Esophagus muscularis mucosa (tissue), 4 donors: ENCODE results near the gene TRIAP1.

ENCODE experiments used
- EP300 ChIP-seq: sonication (generic); formaldehyde crosslinking; IDR thresholded peaks from one replicate; pipeline ENCODE4 v1.6.1; 2017; ENCODE audit warnings: antibody characterized with exemption
- POLR2A ChIP-seq: fragments of 450-650 bp; IDR thresholded peaks from one replicate; pipeline ENCODE4 v1.6.1; 2017; ENCODE audit warnings: antibody characterized with exemption, moderate library complexity, mild to moderate bottlenecking, low read depth
- POLR2AphosphoS5 ChIP-seq, 2 donors: sonication (generic); formaldehyde crosslinking; IDR thresholded peaks; one replicate each; pipeline ENCODE4 v1.6.1; 2017; ENCODE audit warnings: antibody characterized with exemption in 2 of 2
- TF ChIP-seq, protein P1 (sequence below), 3 experiments: fragments of 200-600 bp in 2 of 3; fragments of 450-650 bp in 1 of 3; sonication (generic) in 2 of 3; IDR thresholded peaks; one replicate each; pipeline ENCODE4 v1.5.1; 2017 to 2019; ENCODE audit warnings: antibody characterized with exemption in 3 of 3, mild to moderate bottlenecking in 2 of 3, moderate library complexity in 1 of 3

DNA sequence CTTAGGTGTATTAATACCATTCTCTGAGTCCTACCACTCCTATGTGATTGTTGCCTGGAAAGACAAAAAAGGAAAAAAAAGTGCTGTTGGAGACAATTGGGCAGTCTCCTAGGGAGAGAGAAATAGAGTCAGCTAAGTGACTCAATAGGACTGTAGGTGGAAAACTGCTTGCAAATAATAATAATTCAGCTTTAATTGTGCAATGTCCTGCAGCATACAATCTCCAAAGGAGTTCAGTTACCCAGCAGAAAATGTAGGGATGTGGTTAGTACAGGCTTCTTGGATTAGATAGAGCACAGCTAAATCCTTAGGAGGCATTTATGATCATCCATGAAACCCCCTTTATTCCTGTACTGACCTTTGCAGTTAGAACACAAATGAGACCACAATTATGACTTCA, 26.3 kb upstream of the TRIAP1 start:
- no peak for TF ChIP-seq POLR2AphosphoS5 (IDR thresholded peaks at IDR 0.05)
- TF ChIP-seq, protein P1, sequence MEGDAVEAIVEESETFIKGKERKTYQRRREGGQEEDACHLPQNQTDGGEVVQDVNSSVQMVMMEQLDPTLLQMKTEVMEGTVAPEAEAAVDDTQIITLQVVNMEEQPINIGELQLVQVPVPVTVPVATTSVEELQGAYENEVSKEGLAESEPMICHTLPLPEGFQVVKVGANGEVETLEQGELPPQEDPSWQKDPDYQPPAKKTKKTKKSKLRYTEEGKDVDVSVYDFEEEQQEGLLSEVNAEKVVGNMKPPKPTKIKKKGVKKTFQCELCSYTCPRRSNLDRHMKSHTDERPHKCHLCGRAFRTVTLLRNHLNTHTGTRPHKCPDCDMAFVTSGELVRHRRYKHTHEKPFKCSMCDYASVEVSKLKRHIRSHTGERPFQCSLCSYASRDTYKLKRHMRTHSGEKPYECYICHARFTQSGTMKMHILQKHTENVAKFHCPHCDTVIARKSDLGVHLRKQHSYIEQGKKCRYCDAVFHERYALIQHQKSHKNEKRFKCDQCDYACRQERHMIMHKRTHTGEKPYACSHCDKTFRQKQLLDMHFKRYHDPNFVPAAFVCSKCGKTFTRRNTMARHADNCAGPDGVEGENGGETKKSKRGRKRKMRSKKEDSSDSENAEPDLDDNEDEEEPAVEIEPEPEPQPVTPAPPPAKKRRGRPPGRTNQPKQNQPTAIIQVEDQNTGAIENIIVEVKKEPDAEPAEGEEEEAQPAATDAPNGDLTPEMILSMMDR (IDR thresholded peaks at IDR 0.05) = no peak
- no peak for TF ChIP-seq POLR2A
- no peak for TF ChIP-seq EP300
